ENCODE measurements around the gene RAMP3.
A peak's percentile ranks its signal among the peaks of the same experiment; 100 is the strongest.
"Not testable (repeated sequence)": the region's sequence is repeated elsewhere in the genome, so short reads cannot be mapped to it uniquely, and the experiment has no call there.

RAMP3 gene

GRCh38 chr7:45157653-45158401 is at the start of gene RAMP3:
Gene RAMP3 (plus strand): TSS chr7:45157791. CDS start chr7:45157829, 38 bp downstream.
- DNase-seq (ENCODE audit: extremely low read depth, low read depth), result no peak
- no peak for TF ChIP-seq CTCF (IDR thresholded peaks at IDR 0.05; ENCODE audit: low read depth, low read length)

DNA sequence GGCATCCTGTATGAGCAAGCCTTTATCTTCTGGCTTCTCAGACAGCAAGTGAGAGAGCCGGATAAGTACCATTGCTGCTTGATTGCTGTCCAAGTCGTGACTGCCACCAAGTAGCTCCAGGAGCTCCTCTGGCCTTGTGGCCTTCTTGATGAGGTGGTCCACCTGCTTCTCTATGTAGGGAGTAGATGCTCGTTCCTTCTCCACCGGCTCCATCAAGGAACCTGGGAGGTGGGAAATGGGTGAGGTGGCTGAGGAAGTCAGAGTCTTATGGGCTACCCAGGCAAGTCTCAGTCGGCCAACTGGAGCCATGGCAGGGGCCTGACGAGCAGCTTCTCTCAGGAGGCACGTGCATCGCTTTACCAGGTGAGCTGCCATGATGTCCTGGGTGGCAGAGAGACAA is 48.7 kb upstream of the RAMP3 start:
- no peak for DNase-seq (ENCODE audit: extremely low read depth, low read depth)
- no peak for TF ChIP-seq CTCF (IDR thresholded peaks at IDR 0.05; ENCODE audit: low read depth, low read length)

DNA sequence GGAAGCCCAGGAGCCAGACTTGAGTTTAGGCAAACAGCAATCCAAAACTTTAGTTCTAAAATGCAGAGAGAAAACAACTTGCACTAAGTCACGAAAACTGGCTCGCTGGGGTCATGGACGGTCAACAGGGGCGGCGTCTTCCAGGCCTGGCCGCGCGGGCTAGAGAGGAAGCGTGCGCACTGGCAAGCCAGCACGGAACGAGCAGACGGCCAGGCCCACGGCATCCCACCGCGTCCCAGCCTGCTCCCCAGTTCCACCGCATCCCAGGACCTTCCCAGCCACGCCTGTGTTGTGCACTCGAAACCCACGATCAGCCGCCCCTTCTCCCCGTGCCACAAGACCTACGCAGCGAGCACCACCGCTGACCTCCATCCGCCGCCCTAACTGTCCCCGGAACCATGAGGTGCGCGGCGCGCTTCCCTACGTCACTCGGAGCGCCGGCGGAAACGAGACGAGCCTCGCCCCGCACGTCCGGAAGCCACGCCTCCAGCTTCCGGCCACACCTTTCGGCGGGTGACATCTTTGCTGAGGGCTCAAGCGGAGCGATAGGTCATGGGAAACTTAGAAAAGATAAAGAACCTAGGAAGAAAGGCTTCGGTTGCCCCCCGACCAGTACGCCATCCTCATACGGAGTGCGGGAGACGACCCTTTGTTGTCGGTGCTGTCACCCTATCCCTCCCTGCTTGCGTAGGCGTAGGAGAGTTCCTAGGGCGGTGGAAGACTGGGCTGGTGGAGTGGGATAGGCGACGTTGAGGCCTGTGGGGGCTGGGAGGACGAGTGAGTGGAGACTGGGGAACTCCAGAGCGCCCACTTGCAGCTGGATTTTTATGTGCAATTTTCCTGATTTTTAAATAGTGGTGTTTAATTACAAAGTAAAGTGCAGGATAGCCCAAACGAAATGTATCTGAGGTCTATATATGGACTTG is 46.0 kb upstream of the RAMP3 start, which contains the start of gene TBRG4:
Gene TBRG4 (minus strand): TSS at position 400 of the 926 bp plus-strand sequence. CDS start 2,460 bp downstream, outside the sequence.
- peak; percentile 47 for TF ChIP-seq CTCF (IDR thresholded peaks at IDR 0.05; ENCODE audit: low read depth, low read length)
- peak; percentile 73 for DNase-seq (ENCODE audit: extremely low read depth, low read depth)

- TF ChIP-seq CTCF (IDR thresholded peaks at IDR 0.05; ENCODE audit: low read depth, low read length), result no peak
- DNase-seq (ENCODE audit: extremely low read depth, low read depth), result no peak
Observed at GRCh38 chr7:45112648-45113047, 44.9 kb upstream of the RAMP3 start.

DNA sequence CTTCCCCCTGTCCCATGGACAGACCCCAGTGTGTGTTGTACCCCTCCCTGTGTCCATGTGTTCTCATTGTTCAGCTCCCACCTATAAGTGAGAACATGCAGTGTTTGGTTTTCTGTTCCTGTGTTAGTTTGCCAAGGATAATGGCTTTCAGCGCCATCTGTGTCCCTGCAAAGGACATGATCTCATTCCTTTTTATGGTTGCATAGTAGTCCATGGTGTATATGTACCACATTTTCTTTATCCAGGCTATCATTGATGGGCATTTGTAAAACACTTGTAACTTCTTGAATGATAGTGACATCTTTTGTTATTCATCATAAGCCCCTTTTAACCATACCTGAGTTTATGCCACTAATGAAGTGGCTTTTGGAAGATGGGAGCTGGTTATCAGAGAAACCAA is 43.3 kb upstream of the RAMP3 start:
- not testable (repeated sequence) for DNase-seq (ENCODE audit: extremely low read depth, low read depth)

- no peak for DNase-seq (ENCODE audit: extremely low read depth, low read depth)
- no peak for TF ChIP-seq CTCF (IDR thresholded peaks at IDR 0.05; ENCODE audit: low read depth, low read length)
Observed at GRCh38 chr7:45114926-45115325, 42.7 kb upstream of the RAMP3 start.

DNA sequence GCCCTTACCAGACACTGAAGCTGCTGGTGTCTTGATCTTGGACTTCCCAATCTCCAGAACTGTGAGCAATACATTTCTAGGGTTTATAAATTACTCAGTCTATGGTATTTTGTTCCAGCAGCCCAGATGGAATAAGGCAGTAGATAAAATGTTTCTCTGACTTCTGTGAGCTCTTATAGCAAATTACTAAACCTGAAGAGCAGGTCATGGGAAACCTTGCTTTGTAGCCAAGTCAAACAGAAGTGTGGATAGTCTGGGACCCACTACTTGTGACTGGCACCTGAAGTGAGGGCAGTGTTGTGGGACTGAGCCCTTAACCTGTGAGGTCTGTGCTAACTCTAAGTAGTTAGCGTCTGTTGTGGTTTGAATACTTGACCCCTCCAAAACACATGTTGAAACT is 41.5 kb upstream of the RAMP3 start:
- DNase-seq (ENCODE audit: extremely low read depth, low read depth), result no peak
- no peak for TF ChIP-seq CTCF (IDR thresholded peaks at IDR 0.05; ENCODE audit: low read depth, low read length)
